Endothelial cell of hepatic sinusoid (primary cell): Measurements from ENCODE around the gene ZMYND8.
"Not testable (repeated sequence)": the region's sequence is repeated elsewhere in the genome, so short reads cannot be mapped to it uniquely, and the experiment has no call there.

Experiments used
- in situ Hi-C: cut with HindIII; loops from 2 replicates; pipeline ENCODE4 v1.10.0; 2017; ENCODE audit warnings: low sequenced_read_pairs

ZMYND8 gene

GRCh38 chr20:47290666-47291430 lies 65.7 kb downstream of the ZMYND8 start:
- in situ Hi-C loops: no loop called here

- in situ Hi-C loops: no loop called here
Observed at GRCh38 chr20:47290008-47290407, 66.5 kb downstream of the ZMYND8 start.

- in situ Hi-C loops: no loop called here
Observed at GRCh38 chr20:47289096-47289495, 67.4 kb downstream of the ZMYND8 start.

GRCh38 chr20:47288530-47288929 lies 68.0 kb downstream of the ZMYND8 start:
- in situ Hi-C loops: not testable (repeated sequence)

- in situ Hi-C loops: no loop called here
Observed at GRCh38 chr20:47287609-47288144, 68.8 kb downstream of the ZMYND8 start.

- in situ Hi-C loops: no loop called here
Observed at GRCh38 chr20:47286681-47287080, 69.8 kb downstream of the ZMYND8 start.

GRCh38 chr20:47285189-47285588 lies 71.3 kb downstream of the ZMYND8 start:
- in situ Hi-C loops: no loop called here

- in situ Hi-C loops: no loop called here
Observed at GRCh38 chr20:47284373-47284772, 72.1 kb downstream of the ZMYND8 start.

GRCh38 chr20:47283411-47283810 lies 73.1 kb downstream of the ZMYND8 start:
- in situ Hi-C loops: no loop called here

GRCh38 chr20:47282864-47283263 lies 73.6 kb downstream of the ZMYND8 start:
- in situ Hi-C loops: no loop called here

GRCh38 chr20:47281376-47281775 lies 75.1 kb downstream of the ZMYND8 start:
- in situ Hi-C loops: no loop called here

- in situ Hi-C loops: no loop called here
Observed at GRCh38 chr20:47280668-47281067, 75.8 kb downstream of the ZMYND8 start.

- in situ Hi-C loops: no loop called here
Observed at GRCh38 chr20:47280228-47280627, 76.3 kb downstream of the ZMYND8 start.

GRCh38 chr20:47278907-47279348 lies 77.6 kb downstream of the ZMYND8 start:
- in situ Hi-C loops: loop anchor here (10.0 kb wide), 1 partner anchor 56 kb away; no protein-coding TSS in a partner anchor

- in situ Hi-C loops: loop anchor here (10.0 kb wide), 1 partner anchor 57 kb away; no protein-coding TSS in a partner anchor
Observed at GRCh38 chr20:47277535-47277872, 79.0 kb downstream of the ZMYND8 start.

- in situ Hi-C loops: loop anchor here (10.0 kb wide), 1 partner anchor 58 kb away; no protein-coding TSS in a partner anchor
Observed at GRCh38 chr20:47276851-47277534, 79.5 kb downstream of the ZMYND8 start.

- in situ Hi-C loops: loop anchor here (10.0 kb wide), 1 partner anchor 59 kb away; no protein-coding TSS in a partner anchor
Observed at GRCh38 chr20:47276251-47276650, 80.2 kb downstream of the ZMYND8 start.

GRCh38 chr20:47275548-47275947 lies 81.0 kb downstream of the ZMYND8 start:
- in situ Hi-C loops: loop anchor here (10.0 kb wide), 1 partner anchor 59 kb away; no protein-coding TSS in a partner anchor

GRCh38 chr20:47274401-47275108 lies 81.9 kb downstream of the ZMYND8 start:
- in situ Hi-C loops: loop anchor here (5.0 to 25.0 kb wide), 5 partner anchors 47 to 338 kb away; partner anchors contain the start of gene NCOA3

- in situ Hi-C loops: loop anchor here (5.0 to 25.0 kb wide), 5 partner anchors 46 to 339 kb away; partner anchors contain the start of gene NCOA3
Observed at GRCh38 chr20:47273591-47274235, 82.8 kb downstream of the ZMYND8 start.
